IMR-90 (cell line): Measurements from ENCODE around the gene IMPG1. TPM values are rescaled to one million over a fixed set of nuclear protein-coding genes. Genes with fewer than 3 reads are reported as not detected.

Experiments used
- ATAC-seq: fragments of 200-7000 bp; cut with Tn5 transposase; 2 replicates; pipeline ENCODE4 v1.9.1; 2020; ENCODE audit warnings: low read depth, mild to moderate bottlenecking, moderate library complexity
- BruUV-seq: library from RNA; stranded (reverse); fragments of 400-500 nt; replicated peaks from 2 replicates; lab custom pipeline; 2021; lab: Mats Ljungman, UMichigan
- CTCF ChIA-PET: fragments of 300-600 bp; formaldehyde crosslinking; extraction: SDS; loops from one replicate; lab custom pipeline; 2021; ENCODE audit warnings: antibody characterized with exemption; lab: Yijun Ruan, JAX
- POLR2A ChIA-PET: fragments of 300-600 bp; sonication (Branson Sonifier 250); formaldehyde crosslinking; loops from one replicate; lab custom pipeline; 2022; ENCODE audit warnings: antibody characterized with exemption; ENCODE audit not compliant: unreplicated experiment; lab: Charles Lee
- DNase-seq: peaks from one replicate; pipeline ENCODE4 v3.0.0; 2013
- H2AFZ ChIP-seq: replicated peaks from 2 replicates; pipeline ENCODE3; 2013; ENCODE audit warnings: low read length, mild to moderate bottlenecking; ENCODE audit not compliant: poor library complexity
- H2AK5ac ChIP-seq: 2 replicates; pipeline ENCODE4 v1.6.1; 2013; ENCODE audit warnings: low read depth, low read length, inconsistent platforms
- H2AK9ac ChIP-seq: replicated peaks from 2 replicates; pipeline ENCODE3; 2013; ENCODE audit warnings: mild to moderate bottlenecking, low read depth, low read length, moderate library complexity; ENCODE audit not compliant: poor library complexity
- H2BK120ac ChIP-seq: 2 replicates; pipeline ENCODE4 v1.6.1; 2013; ENCODE audit warnings: low read depth, low read length, inconsistent platforms
- H2BK15ac ChIP-seq: 3 replicates; pipeline ENCODE4 v1.6.1; 2013; ENCODE audit warnings: low read depth, low read length, inconsistent platforms
- H2BK20ac ChIP-seq: 2 replicates; pipeline ENCODE4 v1.6.1; 2013; ENCODE audit warnings: low read depth, mild to moderate bottlenecking, inconsistent platforms, low read length, moderate library complexity
- H2BK5ac ChIP-seq: 2 replicates; pipeline ENCODE4 v1.6.1; 2013; ENCODE audit warnings: mild to moderate bottlenecking, low read depth, low read length, inconsistent platforms; ENCODE audit not compliant: poor library complexity, severe bottlenecking
- H3K14ac ChIP-seq: replicated peaks from 2 replicates; pipeline ENCODE4 v1.6.1; 2013; ENCODE audit warnings: low read depth, low read length, inconsistent platforms
- H3K18ac ChIP-seq: 2 replicates; pipeline ENCODE4 v1.6.1; 2013; ENCODE audit warnings: low read depth, low read length, control low read depth
- H3K23ac ChIP-seq: 2 replicates; pipeline ENCODE4 v1.6.1; 2013; ENCODE audit warnings: low read depth, low read length, inconsistent platforms
- H3K27ac ChIP-seq: 2 replicates; pipeline ENCODE4 v1.5.1; 2013; ENCODE audit warnings: mild to moderate bottlenecking, control low read depth, low read length; ENCODE audit not compliant: insufficient read depth
- H3K27me3 ChIP-seq: 2 replicates; pipeline ENCODE4 v1.6.1; 2013; ENCODE audit warnings: low read length; ENCODE audit not compliant: control insufficient read depth, insufficient read depth
- H3K36me3 ChIP-seq: 2 replicates; pipeline ENCODE4 v1.6.1; 2013; ENCODE audit warnings: low read length, mixed read lengths; ENCODE audit not compliant: control insufficient read depth, insufficient read depth
- H3K4ac ChIP-seq: 2 replicates; pipeline ENCODE4 v1.6.1; 2013; ENCODE audit warnings: low read depth, low read length, inconsistent platforms
- H3K4me1 ChIP-seq: 2 replicates; pipeline ENCODE4 v1.6.1; 2013; ENCODE audit warnings: low read length, mixed read lengths; ENCODE audit not compliant: control insufficient read depth, insufficient read depth
- H3K4me2 ChIP-seq: 2 replicates; pipeline ENCODE4 v1.6.1; 2013; ENCODE audit warnings: low read depth, mild to moderate bottlenecking, control low read depth, low read length, moderate library complexity
- H3K4me3 ChIP-seq: 2 replicates; pipeline ENCODE4 v1.5.1; 2013; ENCODE audit warnings: low read depth, mild to moderate bottlenecking, control low read depth, low read length, moderate library complexity; ENCODE audit not compliant: insufficient read depth
- H3K56ac ChIP-seq: 2 replicates; pipeline ENCODE4 v1.6.1; 2013; ENCODE audit warnings: low read length, inconsistent platforms; ENCODE audit not compliant: insufficient read depth; ENCODE audit errors: extremely low read depth
- H3K79me1 ChIP-seq, 2 experiments: 2 replicates each; pipeline ENCODE4 v1.6.1; 2013; ENCODE audit warnings: low read length in 2 of 2, inconsistent platforms in 1 of 2, low read depth in 1 of 2
- H3K9ac ChIP-seq: 2 replicates; pipeline ENCODE4 v1.6.1; 2013; ENCODE audit warnings: low read depth, low read length, control low read depth
- H3K9me1 ChIP-seq: 2 replicates; pipeline ENCODE4 v1.6.1; 2013; ENCODE audit warnings: low read length, inconsistent platforms; ENCODE audit not compliant: insufficient read depth
- H3K9me3 ChIP-seq: 2 replicates; pipeline ENCODE4 v1.6.1; 2013; ENCODE audit warnings: low read length; ENCODE audit not compliant: control insufficient read depth, insufficient read depth
- H4K20me1 ChIP-seq: 2 replicates; pipeline ENCODE4 v1.6.1; 2013; ENCODE audit warnings: low read length, inconsistent platforms; ENCODE audit not compliant: insufficient read depth
- H4K5ac ChIP-seq: 2 replicates; pipeline ENCODE4 v1.6.1; 2013; ENCODE audit warnings: mild to moderate bottlenecking, low read depth, low read length, control low read depth
- H4K8ac ChIP-seq, 2 experiments: 2 replicates each; pipeline ENCODE4 v1.6.1; 2013; ENCODE audit warnings: low read depth in 2 of 2, low read length in 2 of 2, control low read depth in 1 of 2, inconsistent platforms in 1 of 2
- H4K91ac ChIP-seq: 2 replicates; pipeline ENCODE4 v1.6.1; 2013; ENCODE audit warnings: low read depth, low read length, inconsistent platforms; ENCODE audit not compliant: insufficient read depth
- CEBPB ChIP-seq: IDR thresholded peaks from 2 replicates; pipeline ENCODE4 v1.6.1; 2012; ENCODE audit warnings: low read depth, low read length, improper control_type of control experiment
- CTCF ChIP-seq: conservative IDR thresholded peaks from 2 replicates; pipeline ENCODE4 v1.5.1; 2012; ENCODE audit warnings: mild to moderate bottlenecking, low read depth, low read length, improper control_type of control experiment
- MXI1 ChIP-seq: IDR thresholded peaks from 2 replicates; pipeline ENCODE4 v1.6.1; 2012; ENCODE audit warnings: low read depth, mild to moderate bottlenecking, low read length, moderate library complexity, borderline replicate concordance
- NFE2L2 ChIP-seq: fragments of 150-350 bp; IDR thresholded peaks from 2 replicates; pipeline ENCODE4 v1.6.1; 2016; ENCODE audit warnings: low read depth, mild to moderate bottlenecking, low read length
- POLR2A ChIP-seq: IDR thresholded peaks from 2 replicates; pipeline ENCODE4 v1.6.1; 2012; ENCODE audit warnings: mild to moderate bottlenecking, low read depth, low read length
- RAD21 ChIP-seq: IDR thresholded peaks from 2 replicates; pipeline ENCODE4 v1.6.1; 2012; ENCODE audit warnings: low read length, improper control_type of control experiment
- RCOR1 ChIP-seq: IDR thresholded peaks from 2 replicates; pipeline ENCODE4 v1.6.1; 2012; ENCODE audit warnings: mild to moderate bottlenecking, low read length, improper control_type of control experiment; ENCODE audit not compliant: insufficient replicate concordance
- SMC3 ChIP-seq: fragments of 150-350 bp; IDR thresholded peaks from 2 replicates; pipeline ENCODE4 v1.6.1; 2016; ENCODE audit warnings: low read depth, mild to moderate bottlenecking, antibody characterized with exemption, low read length, moderate library complexity
- USF2 ChIP-seq: fragments of 150-350 bp; IDR thresholded peaks from 2 replicates; pipeline ENCODE4 v1.6.1; 2017; ENCODE audit warnings: mild to moderate bottlenecking, antibody characterized with exemption, low read length, low read depth
- WGBS, 2 experiments: methylation state at CpG; one replicate each; pipeline versions ENCODE4 v1.1.5 to v1.1.7; 2013; ENCODE audit warnings: missing lambda C conversion rate in 2 of 2; ENCODE audit not compliant: insufficient read length in 1 of 2; ENCODE audit errors: extremely low coverage in 2 of 2; 5-methylcytosine and 5-hydroxymethylcytosine counted together
- dilution Hi-C: fragments of 300-500 bp; cut with HindIII; formaldehyde crosslinking; loops from one replicate; pipeline ENCODE4 v1.14.3; 2018; ENCODE audit warnings: low sequenced_read_pairs; ENCODE audit not compliant: unreplicated experiment
- in situ Hi-C: fragments of 300-500 bp; cut with MboI; formaldehyde crosslinking; loops from 3 replicates; pipeline ENCODE4 v1.14.3; 2019; ENCODE audit warnings: low sequenced_read_pairs, inconsistent platforms, mixed read lengths
- intact Hi-C: fragments of 100-400 bp; cut with micrococcal nuclease; formaldehyde crosslinking; loops from 2 replicates; pipeline ENCODE4 v1.10.0; 2022
- polyA plus RNA-seq, 3 experiments: library from polyadenylated mRNA; depleted of rRNA; stranded (reverse); fragments of >200 nt; gene quantifications; 2 replicates each; pipeline ENCODE4 v1.2.3, GENCODE V29; 2012; ENCODE audit warnings: low replicate concordance in 1 of 3
- total RNA-seq: library from RNA; depleted of rRNA; stranded (reverse); fragments of >200 nt; gene quantifications from 2 replicates; pipeline ENCODE4 v1.2.3, GENCODE V29; 2012

IMPG1 gene
- total and polyA plus RNA-seq, 2 of the 4 experiments (the other 2 are of a cell fraction): not detected

DNA sequence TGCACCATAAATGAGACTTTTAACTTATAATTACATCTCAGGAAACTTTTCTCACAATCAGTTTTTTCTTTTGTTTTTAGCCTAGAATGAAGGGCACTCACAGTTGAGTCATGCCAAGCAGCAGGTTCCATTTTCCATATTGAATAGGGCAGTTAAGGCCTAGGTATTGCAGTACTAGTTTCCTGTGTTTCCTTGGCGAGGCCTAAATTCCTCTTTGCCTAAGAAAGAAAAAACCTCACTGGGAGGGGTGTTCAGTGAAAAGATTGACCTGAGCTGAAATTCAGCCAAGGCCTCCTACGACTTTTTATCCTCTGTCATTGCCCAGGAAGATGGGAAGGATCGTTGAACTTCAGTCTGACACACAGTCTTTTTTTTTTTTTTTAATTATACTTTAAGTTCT lies 85.5 kb downstream of the IMPG1 start:
- Histone ChIP-seq H2BK20ac (no peak overlapping the region), H3K9ac (no peak overlapping the region), H3K79me1 (no peaks in the 10 kb centered on the region), H3K4me1 (no peaks in the 10 kb centered on the region), H4K5ac (no peak overlapping the region), H3K56ac (no peak overlapping the region), H3K4me3 (no peak overlapping the region), H2BK120ac (no peak overlapping the region), H3K27ac (no peak overlapping the region), H3K14ac (no peak overlapping the region), H3K23ac (no peak overlapping the region), H3K27me3 (no peaks in the 10 kb centered on the region), H3K4ac (no peak overlapping the region), H3K9me1 (no peaks in the 10 kb centered on the region), H3K4me2 (no peak overlapping the region), H2BK5ac (no peak overlapping the region), H2AK9ac (no peak overlapping the region), H2AFZ (no peak overlapping the region), H4K20me1 (no peaks in the 10 kb centered on the region), H4K8ac (no peak overlapping the region), H3K36me3 (no peaks in the 10 kb centered on the region), H3K18ac (no peak overlapping the region), H2AK5ac (no peak overlapping the region), H2BK15ac (no peak overlapping the region), H3K9me3 (no peaks in the 10 kb centered on the region), H4K91ac (no peak overlapping the region)
- ATAC-seq (no peak), DNase-seq (no peak)
- BruUV-seq: no TSS peak
- WGBS, 2 experiments: no CpG with 5 or more reads among the region's 3 CpGs
- TF ChIP-seq CTCF (no peak), NFE2L2 (no peak), CEBPB (no peak), RAD21 (no peak), SMC3 (no peak), USF2 (no peak), POLR2A (no peak), RCOR1 (no peak), MXI1 (no peak)
- ChIA-PET CTCF (no interaction called here), POLR2A (no interaction called here)
- dilution Hi-C loops (no loop called here), in situ Hi-C loops (no loop called here), intact Hi-C loops (no loop called here)
